HG02588 (cell line): Measurements from ENCODE around the gene ZNF467.

Experiments used
- ATAC-seq: cut with Tn5 transposase; IDR thresholded peaks from one replicate; pipeline ENCODE4 v1.9.1; 2021; ENCODE audit warnings: mild to moderate bottlenecking, moderate library complexity; ENCODE audit not compliant: unreplicated experiment

The ZNF467 gene

DNA sequence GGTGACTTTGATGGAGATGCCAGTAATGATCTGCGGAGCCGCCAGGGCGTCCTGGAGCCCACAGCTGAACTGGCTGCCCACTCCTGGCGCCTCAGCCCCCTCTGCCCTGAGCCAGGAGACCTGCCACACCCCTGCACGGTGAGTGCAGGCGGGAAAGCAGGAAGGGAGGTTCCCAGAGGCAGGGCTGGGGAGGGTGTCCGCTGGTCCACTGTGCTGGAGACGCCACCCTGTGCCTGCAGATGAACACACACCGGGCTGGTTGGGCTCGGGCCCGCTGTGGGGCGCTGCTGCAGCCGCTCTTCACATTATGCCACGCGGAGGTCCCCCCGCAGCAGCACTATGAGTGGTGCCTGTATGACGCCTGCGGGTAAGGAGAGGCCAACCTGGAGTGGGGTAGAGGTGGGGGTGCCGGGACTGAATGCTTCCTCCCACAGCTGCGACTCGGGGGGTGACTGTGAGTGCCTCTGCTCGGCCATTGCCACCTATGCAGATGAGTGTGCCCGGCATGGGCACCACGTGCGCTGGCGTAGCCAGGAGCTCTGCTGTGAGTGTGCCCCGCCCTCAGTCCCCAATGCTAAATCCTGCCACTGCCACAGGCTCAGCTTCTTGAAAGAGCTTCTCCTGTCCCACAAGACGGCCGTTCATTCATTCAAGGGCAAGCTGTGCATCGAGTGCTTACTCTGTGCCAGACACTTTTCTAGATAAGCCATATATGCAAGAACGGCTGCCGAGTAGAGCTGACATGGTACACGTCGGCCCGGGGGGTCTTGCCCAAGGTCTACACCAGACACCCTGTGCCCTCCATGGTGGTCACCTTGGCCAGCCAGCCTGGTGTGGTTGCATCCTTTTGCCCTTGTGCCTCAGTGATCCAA, 14.3 kb upstream of the ZNF467 start:
- no peak for ATAC-seq

DNA sequence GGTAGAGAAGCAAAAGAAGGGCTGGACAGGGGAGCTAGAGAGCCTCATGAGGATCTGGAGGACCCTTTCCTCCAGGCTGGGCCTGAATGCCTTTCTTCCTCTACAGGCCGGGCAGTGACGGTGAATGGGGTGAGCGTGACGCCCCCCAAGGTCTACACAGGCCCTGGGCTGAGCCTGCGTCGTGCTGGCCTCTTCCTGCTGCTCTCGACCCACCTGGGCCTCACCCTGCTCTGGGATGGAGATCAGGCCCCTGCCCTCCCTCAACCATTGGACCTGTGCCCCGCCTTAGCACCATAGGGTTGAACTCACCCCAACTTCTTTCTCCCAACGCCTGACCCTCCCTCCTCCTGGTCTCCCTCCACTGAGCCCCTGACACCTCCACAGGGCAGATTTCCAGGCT, 12.6 kb upstream of the ZNF467 start:
- ATAC-seq = no peak

DNA sequence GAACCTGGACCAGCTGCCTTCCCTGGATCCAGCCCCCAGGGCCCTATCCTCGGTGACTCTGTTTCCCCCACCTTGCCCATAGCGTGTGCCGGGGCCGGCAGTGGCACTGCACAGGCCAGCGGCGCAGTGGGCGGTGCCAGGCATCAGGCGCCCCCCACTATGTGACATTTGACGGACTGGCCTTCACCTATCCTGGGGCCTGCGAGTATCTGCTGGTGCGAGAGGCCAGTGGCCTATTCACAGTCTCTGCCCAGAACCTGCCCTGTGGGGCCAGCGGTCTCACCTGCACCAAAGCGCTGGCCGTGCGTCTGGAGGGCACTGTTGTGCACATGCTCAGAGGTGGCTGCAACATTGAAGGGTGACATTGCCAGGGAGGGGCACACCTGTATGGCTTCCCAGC, 12.0 kb upstream of the ZNF467 start:
- no peak for ATAC-seq

DNA sequence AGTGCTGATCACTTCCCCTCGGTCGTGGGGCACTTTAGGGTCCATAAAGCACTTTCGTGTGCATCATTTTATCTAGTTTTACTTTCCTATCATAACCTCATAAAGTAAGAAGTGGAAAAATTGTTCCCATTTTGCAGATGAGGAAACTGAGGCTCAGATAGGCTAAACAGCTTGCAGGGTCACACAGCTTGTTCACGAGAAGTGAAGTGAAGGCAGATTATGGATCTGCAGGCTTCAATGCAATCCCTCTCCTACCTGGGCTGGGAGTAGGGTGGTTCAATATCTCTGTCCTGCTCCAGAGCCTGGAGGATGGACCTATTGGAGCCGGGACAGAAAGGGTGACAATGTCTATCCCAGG, 10.8 kb upstream of the ZNF467 start:
- no peak for ATAC-seq

DNA sequence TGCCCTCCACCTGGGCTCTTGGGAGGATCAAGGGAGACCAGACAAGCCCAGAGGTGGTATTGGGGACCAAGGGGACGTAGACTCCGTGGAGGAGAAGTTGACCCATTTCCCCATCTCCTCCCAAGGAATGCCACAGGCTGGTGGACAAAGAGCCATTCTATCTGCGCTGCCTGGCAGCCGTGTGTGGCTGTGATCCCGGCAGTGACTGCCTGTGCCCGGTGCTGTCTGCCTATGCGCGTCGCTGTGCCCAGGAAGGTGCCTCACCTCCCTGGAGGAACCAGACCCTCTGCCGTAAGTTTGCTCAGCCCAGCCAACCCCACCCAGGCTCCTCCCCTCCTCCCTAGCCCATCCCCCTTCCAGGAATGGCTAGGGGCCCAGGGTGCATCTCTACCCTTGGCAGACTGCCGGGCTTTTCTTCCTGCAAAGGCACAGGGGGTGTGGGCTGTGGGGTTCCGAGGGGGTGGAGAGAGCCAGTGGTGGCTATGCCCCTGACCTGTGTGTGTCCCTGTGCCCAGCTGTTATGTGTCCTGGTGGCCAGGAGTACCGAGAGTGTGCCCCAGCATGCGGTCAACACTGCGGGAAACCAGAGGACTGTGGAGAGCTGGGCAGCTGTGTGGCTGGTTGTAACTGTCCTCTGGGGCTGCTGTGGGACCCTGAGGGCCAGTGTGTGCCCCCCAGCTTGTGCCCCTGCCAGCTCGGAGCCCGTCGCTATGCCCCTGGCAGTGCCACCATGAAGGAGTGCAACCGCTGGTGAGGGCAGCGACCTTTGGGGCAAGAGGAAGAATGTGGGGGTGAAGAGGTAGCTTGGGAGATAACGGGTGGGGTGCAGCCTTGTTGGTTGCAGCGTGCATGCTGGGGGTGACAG, 10.2 kb upstream of the ZNF467 start:
- no peak for ATAC-seq

DNA sequence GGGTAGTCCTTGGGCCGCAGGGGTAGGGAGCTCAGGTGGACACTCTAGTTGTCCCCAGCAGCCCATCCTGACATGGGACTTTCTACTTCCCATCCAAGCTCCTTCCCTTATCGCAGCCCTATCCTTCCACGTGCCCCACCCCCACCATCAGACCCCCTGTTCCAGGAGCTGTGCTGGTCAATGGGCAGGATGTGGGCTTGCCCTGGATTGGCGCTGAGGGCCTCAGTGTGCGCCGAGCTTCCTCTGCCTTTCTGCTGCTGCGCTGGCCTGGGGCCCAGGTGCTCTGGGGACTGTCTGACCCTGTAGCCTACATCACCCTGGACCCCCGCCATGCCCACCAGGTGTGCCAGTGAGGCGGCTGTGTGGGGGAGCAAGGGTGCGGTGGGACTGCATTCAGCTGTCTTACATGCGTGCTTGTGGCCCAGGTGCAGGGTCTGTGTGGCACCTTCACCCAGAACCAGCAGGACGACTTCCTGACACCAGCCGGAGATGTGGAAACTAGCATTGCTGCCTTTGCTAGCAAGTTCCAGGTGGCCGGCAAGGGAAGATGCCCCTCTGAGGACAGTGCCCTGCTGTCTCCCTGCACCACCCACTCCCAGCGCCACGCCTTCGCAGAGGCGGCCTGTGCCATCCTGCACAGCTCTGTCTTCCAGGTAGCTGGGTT, 9.4 kb upstream of the ZNF467 start:
- ATAC-seq = no peak

DNA sequence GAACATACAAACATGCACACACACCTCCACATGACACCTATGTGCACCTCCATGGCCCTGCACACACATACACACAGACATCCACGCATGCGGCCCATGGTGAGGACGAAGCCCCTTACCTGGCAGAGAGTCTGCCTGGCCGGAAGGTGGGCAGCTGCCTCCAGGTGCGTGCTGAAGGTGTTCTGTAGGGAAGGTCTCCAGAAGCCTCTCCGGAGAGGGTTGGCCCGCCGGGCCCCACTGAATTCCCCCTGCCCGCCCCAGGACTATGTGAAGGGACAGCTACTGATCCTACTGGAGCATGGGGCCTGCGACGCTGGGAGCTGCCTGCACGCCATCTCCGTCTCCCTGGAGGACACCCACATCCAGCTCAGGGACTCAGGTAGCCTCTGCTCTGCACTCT, 8.5 kb upstream of the ZNF467 start:
- ATAC-seq = no peak

DNA sequence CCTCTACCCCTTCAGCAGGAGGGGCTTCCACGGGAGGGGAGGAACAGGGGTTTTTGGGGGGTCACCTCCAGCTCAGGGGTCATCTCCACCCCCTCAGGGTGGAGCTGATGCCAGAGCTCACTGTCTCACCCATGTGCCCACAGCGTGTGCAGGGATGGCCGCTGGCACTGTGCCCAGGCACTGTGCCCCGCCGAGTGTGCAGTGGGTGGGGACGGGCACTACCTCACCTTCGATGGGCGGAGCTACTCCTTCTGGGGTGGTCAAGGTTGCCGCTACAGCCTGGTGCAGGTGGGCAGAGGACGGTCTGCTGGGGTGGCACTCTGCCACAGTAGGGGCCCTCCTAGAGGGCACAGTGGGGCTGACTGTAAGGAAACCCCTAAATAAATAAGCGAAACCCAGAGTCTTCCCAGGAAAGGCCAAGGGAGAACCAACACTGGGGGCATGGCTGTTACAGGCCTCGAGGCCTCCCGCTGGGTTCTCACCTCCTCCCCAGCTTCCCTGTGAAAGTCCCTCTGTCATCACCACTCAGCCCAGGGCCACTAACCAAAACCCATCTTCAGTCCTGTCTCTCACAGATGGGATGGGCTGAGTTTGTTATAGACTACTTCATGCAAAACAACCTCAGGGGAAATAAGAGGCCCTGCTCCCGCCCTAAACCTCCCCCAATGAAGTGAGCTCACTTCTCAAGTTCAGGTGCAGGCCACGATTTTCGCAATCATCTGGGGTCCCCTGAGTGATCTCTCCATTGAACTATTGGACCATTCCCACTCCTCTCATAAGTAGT, 7.4 kb upstream of the ZNF467 start:
- no peak for ATAC-seq

DNA sequence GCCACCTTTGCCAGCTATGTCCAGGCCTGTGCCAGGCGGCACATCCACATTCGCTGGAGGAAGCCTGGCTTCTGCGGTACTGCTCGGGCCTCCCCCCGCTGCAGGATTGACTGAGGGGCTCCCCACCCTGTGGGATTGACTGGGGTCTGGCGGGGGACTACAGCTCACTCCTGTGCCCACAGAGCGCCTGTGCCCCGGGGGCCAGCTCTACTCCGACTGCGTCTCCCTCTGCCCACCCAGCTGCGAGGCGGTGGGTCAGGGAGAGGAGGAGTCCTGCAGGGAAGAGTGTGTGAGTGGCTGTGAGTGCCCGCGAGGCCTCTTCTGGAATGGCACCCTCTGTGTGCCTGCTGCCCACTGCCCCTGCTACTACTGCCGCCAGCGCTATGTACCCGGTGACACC, 6.7 kb upstream of the ZNF467 start:
- no peak for ATAC-seq

DNA sequence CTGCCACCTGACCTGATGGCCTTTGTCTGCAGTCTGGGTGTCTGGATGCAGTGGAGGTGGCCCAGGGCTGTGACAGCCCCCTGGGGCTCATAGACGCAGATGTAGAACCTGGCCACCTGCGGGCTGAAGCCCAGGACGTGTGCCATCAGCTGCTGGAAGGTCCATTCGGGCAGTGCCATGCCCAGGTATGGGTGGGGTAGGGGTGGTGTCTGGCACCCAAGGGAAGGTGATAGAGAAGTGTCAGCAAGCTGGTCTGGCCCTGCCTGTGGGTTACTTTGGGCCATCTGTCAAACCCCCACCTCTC, 6.1 kb upstream of the ZNF467 start:
- no peak for ATAC-seq

DNA sequence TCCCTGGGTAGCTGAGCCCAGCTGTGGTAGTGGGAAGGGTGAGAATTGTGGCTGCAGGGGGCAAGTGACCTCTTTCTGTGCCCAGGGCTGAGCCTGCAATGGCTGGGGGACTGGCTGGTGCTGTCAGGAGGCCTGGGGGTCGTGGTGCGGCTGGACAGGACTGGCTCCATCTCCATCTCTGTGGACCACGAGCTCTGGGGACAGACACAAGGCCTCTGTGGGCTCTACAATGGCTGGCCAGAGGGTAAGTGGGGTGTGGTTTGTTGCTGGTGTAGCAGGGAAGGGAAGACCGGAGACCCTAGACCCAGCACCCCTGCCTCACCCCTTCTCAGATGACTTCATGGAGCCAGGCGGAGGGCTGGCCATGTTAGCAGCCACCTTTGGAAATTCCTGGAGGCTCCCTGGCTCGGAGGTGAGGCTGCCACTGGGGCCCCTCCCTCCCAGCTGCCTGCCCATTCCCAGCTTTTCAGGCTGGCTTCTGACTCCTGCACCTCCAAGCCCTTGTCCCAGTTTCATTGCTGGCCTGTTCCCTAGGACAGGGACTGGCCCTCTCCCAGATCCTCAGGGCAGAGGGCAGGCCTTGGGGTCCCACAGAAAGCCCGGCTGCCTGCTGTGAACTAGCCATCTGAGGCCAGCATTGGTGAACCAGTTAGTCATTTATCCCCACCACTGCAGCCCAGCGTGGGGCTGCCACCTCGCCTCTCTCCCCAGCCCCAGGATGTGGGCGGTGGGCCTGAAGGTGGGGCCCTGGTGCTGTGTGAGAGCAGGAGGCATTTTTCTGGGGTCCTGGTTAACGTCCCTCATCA, 5.5 kb upstream of the ZNF467 start:
- ATAC-seq = no peak

DNA sequence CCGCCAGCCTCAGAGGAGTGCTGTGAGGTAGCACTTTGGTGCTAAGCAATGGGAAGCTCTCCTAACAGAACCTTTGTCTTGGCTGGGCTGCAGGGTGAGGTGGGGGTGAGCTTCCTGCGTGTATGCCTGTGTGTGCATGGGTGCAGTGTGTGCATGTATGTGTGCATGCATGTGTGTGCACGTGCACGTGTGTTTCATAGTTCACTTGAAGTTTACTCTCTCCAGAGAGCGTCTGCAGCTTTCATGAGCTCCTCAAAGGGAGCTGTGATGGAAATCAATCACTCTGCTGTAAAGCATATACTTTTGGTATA, 4.9 kb upstream of the ZNF467 start:
- ATAC-seq = no peak

DNA sequence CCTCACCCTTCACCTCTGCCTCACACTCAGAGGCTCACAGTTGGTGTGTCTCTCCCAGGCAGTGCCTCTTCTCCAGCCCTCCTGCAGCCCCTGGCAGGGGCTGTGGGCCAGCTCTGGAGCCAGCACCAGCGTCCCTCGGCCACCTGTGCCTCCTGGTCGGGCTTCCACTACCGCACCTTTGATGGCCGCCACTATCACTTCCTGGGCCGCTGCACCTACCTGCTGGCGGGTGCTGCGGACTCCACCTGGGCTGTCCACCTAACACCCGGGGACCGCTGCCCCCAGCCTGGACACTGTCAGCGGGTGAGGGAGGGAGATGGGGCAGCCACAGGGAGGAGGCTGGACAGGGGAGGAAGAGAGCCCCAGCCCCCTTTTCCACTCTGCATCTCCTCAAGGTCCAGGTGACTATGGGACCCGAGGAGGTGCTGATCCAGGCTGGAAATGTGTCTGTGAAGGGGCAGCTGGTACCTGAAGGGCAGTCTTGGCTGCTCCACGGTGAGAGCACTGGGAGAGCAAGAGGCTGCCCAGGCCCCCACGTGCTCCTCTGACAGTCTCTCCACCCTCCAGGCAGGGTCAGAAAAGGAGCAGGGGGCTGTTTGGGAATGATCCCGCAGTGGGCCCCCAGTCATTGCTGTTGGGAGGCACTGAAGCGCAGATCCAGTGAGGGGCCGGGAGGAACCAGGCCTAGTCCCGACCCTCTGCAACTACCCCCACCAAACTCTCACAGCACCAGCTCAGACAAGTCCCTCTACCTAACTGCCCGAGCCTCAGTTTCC, 4.4 kb upstream of the ZNF467 start:
- ATAC-seq = no peak

DNA sequence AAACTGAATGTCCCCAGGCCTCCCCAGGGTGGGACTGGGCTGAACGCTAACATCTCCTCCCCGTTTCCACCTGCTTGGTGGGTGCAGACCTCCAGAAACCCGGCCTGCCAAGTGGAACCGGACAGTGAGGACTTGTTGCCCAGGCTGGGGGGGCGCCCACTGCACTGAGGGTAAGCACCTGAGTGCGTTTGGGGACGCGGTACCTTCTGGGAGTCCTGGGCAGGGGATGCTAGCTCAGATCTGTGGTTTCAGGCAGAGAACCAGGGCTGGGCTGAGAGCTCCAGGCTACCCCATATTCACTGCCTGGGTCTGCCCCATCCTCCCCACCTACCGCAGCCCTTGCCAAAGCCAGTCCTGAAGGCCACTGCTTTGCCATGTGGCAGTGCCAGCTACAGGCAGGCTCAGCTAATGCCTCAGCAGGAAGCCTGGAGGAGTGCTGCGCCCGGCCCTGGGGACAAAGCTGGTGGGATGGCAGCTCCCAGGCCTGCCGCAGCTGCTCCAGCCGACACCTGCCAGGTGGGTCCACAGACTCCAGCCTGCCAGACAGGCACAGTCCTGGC, 3.5 kb upstream of the ZNF467 start:
- ATAC-seq = no peak

DNA sequence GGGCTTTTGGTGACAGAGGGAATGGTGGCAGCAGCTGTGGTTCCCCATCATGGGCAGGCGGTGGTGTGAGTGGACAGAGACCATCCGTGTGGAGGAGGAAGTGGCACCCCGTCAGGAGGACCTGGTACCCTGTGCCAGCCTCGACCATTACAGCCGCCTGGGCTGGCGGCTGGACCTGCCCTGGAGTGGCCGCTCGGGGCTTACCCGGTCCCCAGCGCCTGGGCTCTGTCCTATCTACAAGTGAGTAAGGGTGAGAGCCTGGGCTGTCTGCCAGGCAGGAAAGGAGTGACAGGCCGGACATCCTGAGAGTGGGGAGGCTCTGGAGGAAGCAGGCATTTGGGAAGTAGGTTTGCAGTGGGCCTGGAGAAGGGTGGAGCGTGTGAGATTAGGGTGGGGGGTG, 2.9 kb upstream of the ZNF467 start:
- ATAC-seq = no peak

DNA sequence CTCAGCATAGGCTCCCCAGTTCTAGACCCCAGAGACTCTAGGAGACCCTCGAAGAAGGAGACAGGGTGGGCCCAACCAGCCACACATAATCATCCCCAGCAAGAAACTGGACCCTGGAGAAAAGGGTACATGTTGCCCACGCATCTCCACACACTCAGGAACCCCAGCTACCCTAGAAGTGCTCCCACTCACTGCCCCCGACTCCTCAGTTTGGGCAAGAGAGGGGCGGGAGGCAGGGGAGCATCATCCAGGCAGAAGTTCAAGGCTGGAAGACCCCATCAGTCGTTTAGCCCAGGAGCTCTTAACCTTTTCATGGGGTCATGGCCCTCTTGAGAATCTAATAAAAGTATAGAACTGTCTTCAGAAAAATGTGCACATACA, 1.8 kb upstream of the ZNF467 start:
- no peak for ATAC-seq

DNA sequence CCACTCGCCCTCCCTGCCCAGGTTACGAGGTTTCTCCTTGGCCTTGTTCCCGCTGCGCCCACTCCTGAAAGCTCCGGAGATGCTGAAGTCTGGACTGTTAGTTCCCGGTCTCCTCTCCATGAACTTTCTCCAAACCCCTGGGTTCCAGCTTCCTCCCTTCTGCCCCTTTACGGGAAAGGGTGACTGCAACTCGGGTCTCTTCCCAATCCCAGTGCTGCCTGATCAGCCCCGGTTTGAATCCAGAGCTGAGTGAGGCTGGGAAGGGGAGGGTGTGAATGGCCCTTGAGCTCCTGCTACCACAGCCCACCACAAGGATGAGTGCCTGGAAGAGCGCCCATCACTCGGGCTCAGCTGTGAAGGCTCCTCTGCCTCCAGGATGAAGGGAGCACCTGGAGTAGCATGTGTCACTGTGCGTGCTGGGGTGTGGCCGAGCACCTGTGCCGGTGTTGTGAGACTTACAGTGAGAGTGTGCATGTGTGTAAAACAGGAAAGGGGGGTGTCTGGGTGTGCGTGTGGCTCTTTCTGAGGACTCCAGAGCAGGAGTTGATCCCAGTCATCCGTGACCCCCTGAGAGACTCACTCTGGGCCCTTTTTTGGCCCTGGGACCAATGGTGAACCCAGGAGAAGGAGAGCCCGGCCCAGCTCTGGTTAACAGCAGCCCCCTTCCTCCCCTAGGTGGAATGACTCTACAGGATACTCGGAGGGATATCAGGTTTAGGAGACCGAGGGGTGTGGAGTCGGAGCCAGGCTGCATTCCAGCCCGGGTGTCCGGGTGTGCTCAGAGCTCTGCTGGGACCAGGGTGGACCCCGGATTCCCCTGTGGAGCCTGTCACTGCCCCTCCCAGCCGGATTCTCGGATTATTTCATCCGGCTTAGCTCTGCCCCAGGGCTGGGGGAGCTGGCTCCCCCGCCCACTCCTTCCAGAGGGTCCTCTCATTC, 1.1 kb upstream of the ZNF467 start:
- no peak for ATAC-seq

DNA sequence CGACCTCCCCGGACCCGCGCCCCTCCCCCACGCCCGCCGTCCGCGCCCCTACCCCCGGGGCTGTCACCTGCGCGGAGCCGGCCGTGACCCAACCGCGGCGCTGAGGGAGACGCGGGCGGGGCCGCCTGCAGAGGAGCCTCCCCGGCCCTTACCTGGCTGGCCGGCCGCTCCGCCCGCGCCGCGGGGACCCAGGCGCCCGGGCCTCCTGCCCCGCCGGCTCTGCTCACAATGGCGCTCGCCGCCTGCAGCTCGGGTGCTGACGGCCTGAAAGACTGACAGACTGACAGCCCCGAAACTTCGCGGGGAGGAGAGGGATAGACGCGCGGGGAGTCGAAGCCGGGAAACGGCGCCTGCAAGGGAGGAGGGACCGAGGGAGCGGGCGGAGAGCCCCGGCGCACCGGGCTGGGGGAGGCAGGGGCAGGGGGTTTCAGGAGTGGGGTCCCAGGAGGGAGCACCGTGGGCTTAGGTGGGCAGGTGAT, 393 bp downstream of the ZNF467 start:
- no peak for ATAC-seq
